K562 (cell line): ENCODE measurements around the gene RXFP3. TPM values are rescaled to one million over a fixed set of nuclear protein-coding genes. Genes with fewer than 3 reads are reported as not detected.

Experiments used
- ATF7 ChIP-seq: fragments of 450-650 bp; IDR thresholded peaks from 2 replicates; pipeline ENCODE4 v1.7.1; 2014; ENCODE audit warnings: mild to moderate bottlenecking, moderate library complexity
- BDP1 ChIP-seq: IDR thresholded peaks from 3 replicates; pipeline ENCODE4 v1.6.1; 2011; ENCODE audit not compliant: insufficient read length, insufficient read depth
- ELF4 ChIP-seq: fragments of 450-650 bp; formaldehyde crosslinking; IDR thresholded peaks from 2 replicates; pipeline ENCODE4 v1.4.0; 2022; ENCODE audit warnings: missing genetic modification characterization
- MEIS2 ChIP-seq: fragments of 450-650 bp; IDR thresholded peaks from 2 replicates; pipeline ENCODE4 v1.6.1; 2014; ENCODE audit warnings: mild to moderate bottlenecking; ENCODE audit not compliant: partially characterized antibody
- MTF1 ChIP-seq: fragments of 250-450 bp; sonication (Bioruptor Pico); IDR thresholded peaks from 2 replicates; pipeline ENCODE4 v1.9.0; 2021; ENCODE audit warnings: moderate library complexity, mild to moderate bottlenecking, inconsistent platforms, borderline replicate concordance
- ZNF263 ChIP-seq: sonication (generic); formaldehyde crosslinking; IDR thresholded peaks from 2 replicates; pipeline ENCODE4 v1.8.0; 2022; ENCODE audit warnings: mild to moderate bottlenecking, missing genetic modification reagents, borderline replicate concordance
- polyA plus RNA-seq, 8 experiments: library from polyadenylated mRNA; depleted of rRNA in 4 of 8; stranded (reverse) in 5 of 8; unstranded in 3 of 8; fragments of >200 nt; fragmentation: Nextera tagmentation in 2 of 8; fragmentation: Illumina TruSeq in 1 of 8; extraction: Ambion mirVana in 2 of 8; extraction: Trizol in 1 of 8; gene quantifications; 2 replicates each; pipeline versions ENCODE4 v1.2.1 to v1.2.3, GENCODE V29; 2011 to 2014; ENCODE audit warnings: inconsistent platforms in 1 of 8, missing spikeins in 1 of 8
- total RNA-seq, 7 experiments: library from RNA; depleted of rRNA in 6 of 7; stranded (reverse); fragments of >200 nt in 6 of 7; fragmentation: Illumina TruSeq in 2 of 7; extraction: Trizol in 2 of 7; gene quantifications; 2 replicates each; pipeline versions ENCODE4 v1.2.1 to v1.2.3, GENCODE V29; 2011 to 2021; ENCODE audit warnings: low replicate concordance in 1 of 7
- TF ChIP-seq, protein P1 (sequence below), 2 experiments: fragments of 450-650 bp; IDR thresholded peaks; 2 replicates each; pipeline ENCODE4 v1.6.1; 2016; ENCODE audit warnings: mild to moderate bottlenecking in 2 of 2, borderline replicate concordance in 1 of 2, low read depth in 1 of 2, moderate library complexity in 1 of 2
- TF ChIP-seq, protein P2 (sequence below): IDR thresholded peaks from 2 replicates; pipeline ENCODE4 v1.6.1; 2011; ENCODE audit warnings: borderline replicate concordance, low read depth, mild to moderate bottlenecking, moderate library complexity, low read length; ENCODE audit not compliant: insufficient read depth, poor library complexity, severe bottlenecking
- TF ChIP-seq, protein P3 (sequence below): sonication (generic); formaldehyde crosslinking; IDR thresholded peaks from 2 replicates; pipeline ENCODE4 v1.8.0; 2022; ENCODE audit warnings: missing genetic modification reagents, mild to moderate bottlenecking, borderline replicate concordance

Gene RXFP3
- total and polyA plus RNA-seq, 9 of the 15 experiments (the other 6 are each of a cell fraction or from before 2014, with no cell fraction given) = not detected

DNA sequence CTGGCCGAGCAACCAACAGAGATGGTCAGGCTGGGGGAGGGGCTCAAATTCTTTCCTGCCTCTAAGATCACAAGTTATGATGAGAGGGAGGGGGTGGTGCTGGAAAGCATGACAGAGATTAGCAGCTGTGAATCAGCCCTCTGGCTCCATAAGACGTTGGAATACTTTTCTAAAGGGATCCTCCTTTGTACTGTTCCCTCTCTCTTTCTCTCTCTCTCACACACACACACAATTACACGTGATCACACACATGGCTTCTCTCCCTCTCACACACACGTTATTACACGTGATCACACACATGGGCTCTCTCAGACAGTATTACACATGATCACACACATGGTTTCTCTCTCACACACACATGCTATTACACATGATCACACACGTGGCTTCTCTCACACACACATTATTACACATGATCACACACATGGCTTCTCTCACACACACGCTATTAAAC, 48.5 kb downstream of the RXFP3 start, which contains the start of gene SLC45A2 (continued):
- TF ChIP-seq, protein P1, sequence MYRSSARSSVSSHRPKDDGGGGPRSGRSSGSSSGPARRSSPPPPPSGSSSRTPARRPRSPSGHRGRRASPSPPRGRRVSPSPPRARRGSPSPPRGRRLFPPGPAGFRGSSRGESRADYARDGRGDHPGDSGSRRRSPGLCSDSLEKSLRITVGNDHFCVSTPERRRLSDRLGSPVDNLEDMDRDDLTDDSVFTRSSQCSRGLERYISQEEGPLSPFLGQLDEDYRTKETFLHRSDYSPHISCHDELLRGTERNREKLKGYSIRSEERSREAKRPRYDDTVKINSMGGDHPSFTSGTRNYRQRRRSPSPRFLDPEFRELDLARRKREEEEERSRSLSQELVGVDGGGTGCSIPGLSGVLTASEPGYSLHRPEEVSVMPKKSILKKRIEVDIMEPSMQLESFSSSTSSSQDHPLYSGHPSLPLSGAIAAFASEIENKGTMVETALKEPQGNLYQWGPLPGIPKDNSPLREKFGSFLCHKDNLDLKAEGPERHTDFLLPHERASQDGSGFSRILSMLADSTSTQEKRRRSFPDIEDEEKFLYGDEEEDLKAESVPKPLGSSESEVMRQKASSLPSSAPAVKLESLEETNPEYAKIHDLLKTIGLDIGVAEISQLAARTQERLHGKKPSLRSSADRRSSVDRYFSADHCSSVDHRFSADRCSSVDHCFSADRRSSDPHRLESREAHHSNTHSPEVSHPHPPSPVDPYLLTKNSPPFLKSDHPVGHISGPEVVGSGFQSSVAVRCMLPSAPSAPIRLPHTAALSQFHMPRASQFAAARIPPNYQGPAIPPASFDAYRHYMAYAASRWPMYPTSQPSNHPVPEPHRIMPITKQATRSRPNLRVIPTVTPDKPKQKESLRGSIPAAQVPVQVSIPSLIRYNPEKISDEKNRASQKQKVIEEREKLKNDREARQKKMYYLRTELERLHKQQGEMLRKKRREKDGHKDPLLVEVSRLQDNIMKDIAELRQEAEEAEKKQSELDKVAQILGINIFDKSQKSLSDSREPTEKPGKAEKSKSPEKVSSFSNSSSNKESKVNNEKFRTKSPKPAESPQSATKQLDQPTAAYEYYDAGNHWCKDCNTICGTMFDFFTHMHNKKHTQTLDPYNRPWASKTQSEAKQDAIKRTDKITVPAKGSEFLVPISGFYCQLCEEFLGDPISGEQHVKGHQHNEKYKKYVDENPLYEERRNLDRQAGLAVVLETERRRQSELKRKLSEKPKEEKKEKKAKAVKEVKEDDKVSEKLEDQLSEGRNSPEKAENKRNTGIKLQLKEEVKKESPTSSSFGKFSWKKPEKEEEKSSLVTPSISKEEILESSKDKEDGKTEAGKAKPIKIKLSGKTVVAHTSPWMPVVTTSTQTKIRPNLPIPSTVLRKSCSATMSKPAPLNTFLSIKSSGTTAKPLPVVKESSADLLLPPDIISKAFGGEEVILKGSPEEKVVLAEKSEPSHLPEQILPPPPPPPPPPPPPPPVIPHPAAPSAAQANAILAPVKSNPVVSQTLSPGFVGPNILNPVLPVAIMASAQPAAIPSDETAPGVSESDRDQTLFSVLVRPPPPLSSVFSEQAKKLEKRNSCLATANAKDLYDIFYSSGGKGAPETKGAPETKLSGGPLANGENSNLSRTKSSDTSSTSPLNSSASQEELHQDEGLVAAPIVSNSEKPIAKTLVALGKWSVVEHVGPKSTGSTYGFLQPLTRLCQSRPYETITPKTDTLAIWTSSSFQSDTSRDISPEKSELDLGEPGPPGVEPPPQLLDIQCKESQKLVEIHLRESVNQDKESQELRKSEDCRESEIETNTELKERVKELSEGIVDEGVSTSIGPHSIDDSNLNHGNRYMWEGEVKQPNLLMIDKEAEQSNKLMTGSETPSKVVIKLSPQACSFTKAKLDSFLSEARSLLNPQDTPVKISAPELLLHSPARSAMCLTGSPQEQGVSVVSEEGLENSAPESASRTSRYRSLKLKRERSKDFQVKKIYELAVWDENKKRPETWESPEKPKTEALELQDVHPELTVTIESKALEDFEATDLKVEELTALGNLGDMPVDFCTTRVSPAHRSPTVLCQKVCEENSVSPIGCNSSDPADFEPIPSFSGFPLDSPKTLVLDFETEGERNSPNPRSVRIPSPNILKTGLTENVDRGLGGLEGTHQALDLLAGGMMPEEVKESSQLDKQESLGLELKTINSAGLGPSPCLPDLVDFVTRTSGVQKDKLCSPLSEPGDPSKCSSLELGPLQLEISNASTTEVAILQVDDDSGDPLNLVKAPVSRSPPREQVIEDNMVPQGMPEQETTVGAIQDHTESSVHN (IDR thresholded peaks at IDR 0.05; ENCODE audit: borderline replicate concordance in 1 of 2, low read depth in 1 of 2) = no peak
- TF ChIP-seq, protein P2, sequence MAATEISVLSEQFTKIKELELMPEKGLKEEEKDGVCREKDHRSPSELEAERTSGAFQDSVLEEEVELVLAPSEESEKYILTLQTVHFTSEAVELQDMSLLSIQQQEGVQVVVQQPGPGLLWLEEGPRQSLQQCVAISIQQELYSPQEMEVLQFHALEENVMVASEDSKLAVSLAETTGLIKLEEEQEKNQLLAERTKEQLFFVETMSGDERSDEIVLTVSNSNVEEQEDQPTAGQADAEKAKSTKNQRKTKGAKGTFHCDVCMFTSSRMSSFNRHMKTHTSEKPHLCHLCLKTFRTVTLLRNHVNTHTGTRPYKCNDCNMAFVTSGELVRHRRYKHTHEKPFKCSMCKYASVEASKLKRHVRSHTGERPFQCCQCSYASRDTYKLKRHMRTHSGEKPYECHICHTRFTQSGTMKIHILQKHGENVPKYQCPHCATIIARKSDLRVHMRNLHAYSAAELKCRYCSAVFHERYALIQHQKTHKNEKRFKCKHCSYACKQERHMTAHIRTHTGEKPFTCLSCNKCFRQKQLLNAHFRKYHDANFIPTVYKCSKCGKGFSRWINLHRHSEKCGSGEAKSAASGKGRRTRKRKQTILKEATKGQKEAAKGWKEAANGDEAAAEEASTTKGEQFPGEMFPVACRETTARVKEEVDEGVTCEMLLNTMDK = no peak
- TF ChIP-seq MTF1 (no peak), ELF4 (CRISPR knock-in tag) (peak; percentile 63; the same call in 1 of the 2 replicates), MEIS2 (peak; percentile 4), ATF7 (no peak), ZNF263 (CRISPR knock-in tag) (no peak), BDP1 (no peak)
- TF ChIP-seq, protein P3, sequence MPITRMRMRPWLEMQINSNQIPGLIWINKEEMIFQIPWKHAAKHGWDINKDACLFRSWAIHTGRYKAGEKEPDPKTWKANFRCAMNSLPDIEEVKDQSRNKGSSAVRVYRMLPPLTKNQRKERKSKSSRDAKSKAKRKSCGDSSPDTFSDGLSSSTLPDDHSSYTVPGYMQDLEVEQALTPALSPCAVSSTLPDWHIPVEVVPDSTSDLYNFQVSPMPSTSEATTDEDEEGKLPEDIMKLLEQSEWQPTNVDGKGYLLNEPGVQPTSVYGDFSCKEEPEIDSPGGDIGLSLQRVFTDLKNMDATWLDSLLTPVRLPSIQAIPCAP (CRISPR knock-in tag) = no peak
